GM19438 (cell line): ENCODE measurements around the gene FBLN1.

Experiments
- ATAC-seq: cut with Tn5 transposase; IDR thresholded peaks from one replicate; pipeline ENCODE4 v1.9.1; 2021; ENCODE audit warnings: low read depth; ENCODE audit not compliant: unreplicated experiment

Gene FBLN1

DNA sequence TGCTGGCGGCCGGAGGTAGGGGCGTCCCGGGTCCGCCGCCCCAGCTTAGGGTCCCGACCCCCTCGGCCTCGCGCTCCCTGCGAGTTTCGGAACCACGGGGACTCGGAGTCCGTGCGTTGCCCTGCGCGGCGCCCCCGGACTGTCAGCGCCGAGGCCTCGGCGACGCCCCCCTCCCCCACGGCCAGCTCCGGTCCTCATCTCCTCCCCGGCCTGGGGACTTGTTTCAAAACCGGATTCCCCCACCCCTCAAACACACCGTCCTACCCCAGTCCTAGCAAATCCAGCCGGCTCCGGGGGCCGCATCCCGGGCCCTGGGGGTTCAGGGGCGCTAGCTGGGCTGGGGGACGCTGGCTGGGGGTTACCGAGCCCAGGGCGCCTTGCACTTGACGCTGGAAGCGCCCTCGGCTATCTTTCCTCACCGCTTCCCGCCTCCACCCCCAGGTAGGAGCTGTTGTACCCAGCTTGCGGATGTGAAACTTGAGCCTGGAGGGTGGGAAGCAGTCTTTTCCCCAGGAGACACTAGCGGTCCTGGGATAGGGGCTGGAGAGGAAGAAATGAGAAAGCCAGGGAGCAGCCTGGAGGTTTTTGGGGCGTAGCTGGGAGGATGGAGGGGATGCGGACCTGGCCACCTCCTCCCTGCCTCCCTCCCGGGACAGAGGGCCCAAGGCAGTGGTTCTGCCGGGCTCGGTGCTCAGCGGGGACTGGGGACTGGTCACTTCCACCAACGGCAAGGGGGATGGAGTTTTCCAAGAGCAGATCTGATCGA is 550 bp downstream of the FBLN1 start:
- ATAC-seq: no peak

- ATAC-seq: no peak
Measured at GRCh38 chr22:45503816-45504372, 1.2 kb downstream of the FBLN1 start.

- no peak for ATAC-seq
Measured at GRCh38 chr22:45504373-45505341, 2.0 kb downstream of the FBLN1 start.

GRCh38 chr22:45505991-45506747 is 3.5 kb downstream of the FBLN1 start:
- no peak for ATAC-seq

- no peak for ATAC-seq
Measured at GRCh38 chr22:45506816-45507360, 4.2 kb downstream of the FBLN1 start.

GRCh38 chr22:45507798-45508197 is 5.1 kb downstream of the FBLN1 start:
- no peak for ATAC-seq

- no peak for ATAC-seq
Measured at GRCh38 chr22:45508814-45509213, 6.1 kb downstream of the FBLN1 start.

- ATAC-seq: no peak
Measured at GRCh38 chr22:45510376-45511232, 7.9 kb downstream of the FBLN1 start.

GRCh38 chr22:45511847-45512261 is 9.2 kb downstream of the FBLN1 start:
- ATAC-seq: no peak

DNA sequence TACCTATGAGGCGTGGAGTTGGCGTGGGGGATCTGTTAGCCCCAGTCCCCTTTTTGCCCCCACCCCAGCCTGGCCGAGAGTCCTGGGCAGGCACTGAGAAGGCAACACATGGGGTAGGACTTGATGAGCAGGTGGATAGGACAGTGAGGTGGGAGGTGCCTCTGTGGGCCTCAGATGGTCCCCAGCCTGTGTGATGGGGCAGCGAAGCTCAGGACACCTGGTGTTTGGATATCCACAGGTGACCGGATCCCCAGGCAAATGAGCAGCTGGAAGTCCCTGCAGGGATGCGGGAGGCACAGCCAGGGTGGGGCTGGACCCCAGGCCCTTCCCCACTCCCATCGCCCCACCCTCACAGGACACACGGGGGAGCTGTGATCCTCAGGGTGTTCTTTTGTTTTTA is 9.7 kb downstream of the FBLN1 start:
- ATAC-seq: no peak

DNA sequence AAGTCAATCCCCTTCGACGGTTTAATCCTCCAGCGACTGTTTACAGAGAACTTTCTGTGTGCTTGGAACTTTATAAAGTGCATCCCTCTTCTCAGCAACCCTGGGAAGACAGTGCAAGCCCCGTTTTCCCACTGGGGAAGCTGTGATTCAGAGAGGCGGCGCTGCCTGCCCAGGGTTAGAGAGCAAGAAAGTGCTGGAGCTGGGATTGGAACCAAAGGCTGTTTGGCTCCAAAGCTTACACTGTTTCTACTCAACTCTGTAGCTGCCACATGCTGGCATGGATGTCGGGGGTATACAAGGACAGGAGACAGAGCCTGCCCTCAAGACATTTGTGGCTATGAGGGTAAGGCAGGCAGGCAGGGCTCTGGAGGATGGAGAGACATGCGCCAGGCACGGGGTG is 13.0 kb downstream of the FBLN1 start:
- ATAC-seq: no peak

- ATAC-seq: no peak
Measured at GRCh38 chr22:45516163-45516562, 13.5 kb downstream of the FBLN1 start.

DNA sequence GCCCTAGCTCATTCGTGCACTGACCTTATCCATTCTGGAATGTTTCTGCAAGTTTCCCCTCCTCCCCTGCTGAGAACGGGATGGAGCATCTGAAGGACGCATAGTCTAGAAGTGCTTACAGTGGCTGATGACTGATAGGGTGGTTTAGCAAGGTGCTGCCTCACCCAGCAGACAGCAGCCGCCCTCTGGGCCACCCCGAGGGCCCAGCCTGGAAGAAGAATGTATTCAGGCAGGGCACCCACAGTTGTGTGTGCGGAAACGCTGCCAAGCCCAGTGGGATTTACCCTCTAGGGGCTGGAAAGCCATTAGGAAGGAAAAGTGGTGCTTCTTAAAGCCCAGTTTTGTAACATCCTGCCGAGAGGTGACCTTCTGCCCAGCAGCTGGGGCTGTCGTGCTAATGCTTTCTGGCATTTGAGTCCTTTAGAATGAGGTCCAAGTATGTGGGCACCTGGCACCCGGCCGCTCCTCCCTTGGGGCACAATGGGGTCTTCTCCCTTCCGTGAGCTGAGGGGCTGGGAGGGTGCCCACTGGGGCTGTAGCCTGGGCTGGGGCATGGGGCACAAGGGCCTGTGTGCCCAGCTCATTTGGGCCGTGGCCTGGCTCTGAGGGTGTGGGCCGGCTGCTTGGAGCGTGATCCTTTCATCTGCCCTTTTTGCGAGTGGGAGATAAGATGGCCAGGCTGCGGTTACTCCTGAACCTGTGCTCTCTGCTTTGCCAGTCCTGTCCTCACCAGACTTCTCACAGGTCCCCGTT is 14.4 kb downstream of the FBLN1 start:
- no peak for ATAC-seq

DNA sequence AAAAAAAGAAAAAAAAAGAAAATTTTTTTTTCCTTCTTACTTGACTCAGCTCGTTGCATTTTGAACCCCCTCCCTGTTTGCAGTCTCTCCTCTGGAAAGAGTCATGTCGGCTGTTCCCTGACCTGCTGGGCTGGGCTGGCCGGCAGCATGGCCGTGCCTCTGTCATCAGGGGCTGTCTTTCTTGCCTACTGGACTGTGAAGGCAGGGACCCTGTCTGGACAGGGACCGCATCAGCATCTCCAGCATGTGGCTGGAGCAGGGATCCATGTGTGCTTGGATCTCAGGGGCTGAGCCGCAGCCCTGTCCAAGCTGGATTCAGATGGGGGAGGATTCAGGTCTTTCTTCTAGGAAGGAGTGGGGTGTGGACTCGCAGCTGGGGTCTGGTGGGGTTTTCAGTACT is 15.5 kb downstream of the FBLN1 start:
- ATAC-seq: no peak

- ATAC-seq: no peak
Measured at GRCh38 chr22:45518580-45518991, 15.9 kb downstream of the FBLN1 start.

DNA sequence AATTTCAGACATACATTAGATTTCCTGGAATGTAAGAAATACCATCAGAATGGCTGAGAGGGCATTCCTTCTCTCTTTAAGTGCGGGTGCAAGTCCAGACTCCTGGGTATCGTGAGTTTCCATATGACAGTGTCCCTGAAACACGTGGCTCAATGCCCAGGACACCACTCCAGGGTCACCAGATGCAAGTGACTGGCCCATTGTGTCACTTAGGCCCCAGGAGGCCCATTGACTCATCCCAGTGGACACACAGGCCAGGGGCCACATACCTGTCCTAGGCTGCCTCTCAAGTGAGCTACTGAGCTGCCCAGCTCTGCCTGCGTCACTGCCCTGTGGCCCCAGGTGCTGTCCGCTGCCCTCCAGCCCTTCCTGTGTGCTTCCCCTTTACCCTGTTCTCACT is 18.5 kb downstream of the FBLN1 start:
- no peak for ATAC-seq

DNA sequence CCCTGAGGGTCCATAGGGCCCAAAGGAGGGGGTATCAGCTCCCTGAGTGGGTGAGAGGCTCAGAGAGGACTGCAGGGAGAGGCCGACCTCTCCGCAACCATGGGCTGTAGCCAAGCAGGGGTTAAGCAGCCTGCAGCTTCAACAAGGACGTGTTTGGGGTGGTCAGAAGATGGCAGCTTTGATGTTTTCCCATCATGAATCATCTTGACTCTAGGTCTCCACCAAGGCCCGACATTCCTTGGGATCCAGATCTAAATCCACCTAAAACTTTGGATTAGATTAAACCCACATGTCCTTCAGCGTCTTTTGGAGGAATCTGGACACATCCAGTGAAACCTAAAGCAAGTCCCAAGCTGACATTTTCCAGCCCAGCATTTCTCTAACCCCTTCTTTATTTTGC is 19.8 kb downstream of the FBLN1 start:
- no peak for ATAC-seq

DNA sequence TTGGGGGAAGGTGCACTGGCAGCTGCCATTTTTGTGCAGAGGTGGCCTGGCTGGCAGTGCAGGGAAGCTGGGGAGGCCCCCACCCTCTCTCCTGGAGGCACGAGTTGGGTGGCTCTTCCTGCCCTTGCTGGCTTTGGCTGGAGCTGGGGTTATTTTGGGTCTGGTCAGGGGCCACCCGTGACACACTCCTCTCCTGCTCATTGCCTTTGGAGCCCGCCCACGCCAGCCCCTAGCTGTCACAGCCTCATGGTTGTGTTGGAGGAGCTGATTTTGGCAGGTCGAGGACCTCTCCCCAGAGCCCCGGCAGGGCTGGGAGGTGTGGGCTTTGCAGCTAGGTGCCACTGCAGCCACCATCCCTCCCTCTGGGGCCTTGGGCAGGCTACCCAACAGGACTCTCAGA is 21.5 kb downstream of the FBLN1 start:
- no peak for ATAC-seq

- ATAC-seq: no peak
Measured at GRCh38 chr22:45524966-45525365, 22.3 kb downstream of the FBLN1 start.
